GM19099 (cell line): ENCODE results near the gene CEND1.

ENCODE experiments used
- POLR2A ChIP-seq: IDR thresholded peaks from 3 replicates; pipeline ENCODE4 v1.6.1; 2011; ENCODE audit warnings: low read depth; ENCODE audit not compliant: insufficient read length; ENCODE audit errors: extremely low read depth

The CEND1 gene

GRCh38 chr11:809287-810039 lies 19.6 kb upstream of the CEND1 start, which contains the start of gene RPLP2:
RPLP2 (plus strand) TSS chr11:809967; CDS start chr11:810235, 268 bp downstream.
- peak; percentile 89 for TF ChIP-seq POLR2A

DNA sequence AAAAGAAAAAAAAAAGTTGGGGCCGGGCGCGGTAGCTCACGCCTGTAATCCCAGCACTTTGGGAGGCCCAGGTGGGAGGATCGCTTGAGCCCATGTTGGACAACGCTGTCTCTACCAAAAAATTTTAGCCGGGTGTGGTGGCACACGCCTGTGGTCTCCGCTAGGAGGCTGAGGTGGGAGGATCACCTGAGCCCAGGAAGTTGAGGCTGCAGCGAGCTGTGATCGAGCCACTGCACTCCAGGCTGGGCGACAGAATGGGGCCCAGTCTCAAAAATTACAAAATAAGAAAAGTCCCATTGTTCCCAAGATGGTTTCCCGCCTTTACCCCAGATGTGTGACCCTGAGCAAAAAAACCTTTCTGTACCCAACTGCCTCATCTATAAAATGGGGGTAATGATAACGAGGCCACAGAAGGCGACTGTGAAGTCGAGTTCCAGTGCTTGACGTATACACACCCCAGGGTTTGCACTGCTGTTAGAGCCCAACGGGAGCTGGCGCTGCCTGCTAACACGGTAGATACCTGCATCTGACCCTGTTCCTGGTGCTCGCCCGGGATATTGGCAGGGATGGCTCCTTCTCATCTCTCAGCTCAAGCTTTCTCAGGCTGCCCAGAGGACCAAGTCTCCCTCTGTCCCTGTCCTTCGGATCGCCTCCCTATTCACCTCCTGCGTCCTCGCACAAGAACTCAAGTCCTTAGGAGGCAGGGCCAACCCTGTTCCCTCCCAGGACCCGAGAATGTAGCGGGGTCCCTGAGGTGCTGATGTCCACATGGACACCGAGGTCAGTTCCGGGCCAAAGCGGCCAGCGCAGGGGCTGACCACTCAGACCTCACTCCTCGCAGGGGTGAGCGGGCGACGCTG lies 18.8 kb upstream of the CEND1 start:
- no peak for TF ChIP-seq POLR2A

- TF ChIP-seq POLR2A, result no peak
These were observed 14.7 kb upstream of the CEND1 start for GRCh38 chr11:804599-804964.

GRCh38 chr11:803770-804598 lies 14.1 kb upstream of the CEND1 start:
- TF ChIP-seq POLR2A, result no peak

GRCh38 chr11:803467-803742 lies 13.5 kb upstream of the CEND1 start:
- no peak for TF ChIP-seq POLR2A

DNA sequence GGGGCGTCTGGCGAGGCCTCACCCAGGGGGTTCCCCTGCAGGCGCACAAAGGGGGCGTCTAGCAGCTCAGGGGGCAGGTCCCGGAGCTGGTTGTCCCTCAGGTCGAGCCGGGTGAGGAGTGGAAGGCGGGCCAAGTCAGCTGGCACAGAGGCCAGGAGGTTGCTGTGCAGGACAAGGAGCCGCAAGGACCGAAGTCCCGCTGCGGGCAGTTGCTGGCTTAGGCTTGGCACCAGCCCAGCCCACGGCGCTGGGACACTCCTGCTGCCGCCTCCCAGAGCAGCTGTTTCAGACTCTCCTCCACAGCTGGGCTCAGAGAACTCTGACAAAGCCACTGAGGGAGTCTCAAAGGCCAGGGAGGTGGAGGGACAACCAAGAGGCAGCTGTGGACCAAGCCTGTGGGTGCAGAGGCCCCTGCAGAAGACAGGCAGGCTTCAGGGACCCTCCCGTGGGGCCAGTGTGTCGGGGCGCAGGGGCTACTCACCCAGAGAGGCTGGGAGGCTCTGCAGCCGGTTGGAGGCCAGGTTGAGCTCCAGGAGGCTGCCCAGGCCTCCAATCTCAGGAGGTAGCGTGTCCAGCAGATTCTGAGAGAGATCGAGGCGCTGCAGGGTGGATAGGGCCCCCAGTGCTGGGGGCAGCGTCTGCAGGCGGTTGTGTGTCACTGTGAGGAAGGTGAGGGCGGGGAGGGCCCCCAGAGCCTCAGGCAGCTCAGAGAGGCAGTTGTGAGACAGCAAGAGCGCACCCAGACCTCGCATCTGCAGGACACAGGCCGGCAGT lies 13.0 kb upstream of the CEND1 start:
- TF ChIP-seq POLR2A, result no peak

- TF ChIP-seq POLR2A, result no peak
These were observed 12.2 kb upstream of the CEND1 start for GRCh38 chr11:802018-802617.

DNA sequence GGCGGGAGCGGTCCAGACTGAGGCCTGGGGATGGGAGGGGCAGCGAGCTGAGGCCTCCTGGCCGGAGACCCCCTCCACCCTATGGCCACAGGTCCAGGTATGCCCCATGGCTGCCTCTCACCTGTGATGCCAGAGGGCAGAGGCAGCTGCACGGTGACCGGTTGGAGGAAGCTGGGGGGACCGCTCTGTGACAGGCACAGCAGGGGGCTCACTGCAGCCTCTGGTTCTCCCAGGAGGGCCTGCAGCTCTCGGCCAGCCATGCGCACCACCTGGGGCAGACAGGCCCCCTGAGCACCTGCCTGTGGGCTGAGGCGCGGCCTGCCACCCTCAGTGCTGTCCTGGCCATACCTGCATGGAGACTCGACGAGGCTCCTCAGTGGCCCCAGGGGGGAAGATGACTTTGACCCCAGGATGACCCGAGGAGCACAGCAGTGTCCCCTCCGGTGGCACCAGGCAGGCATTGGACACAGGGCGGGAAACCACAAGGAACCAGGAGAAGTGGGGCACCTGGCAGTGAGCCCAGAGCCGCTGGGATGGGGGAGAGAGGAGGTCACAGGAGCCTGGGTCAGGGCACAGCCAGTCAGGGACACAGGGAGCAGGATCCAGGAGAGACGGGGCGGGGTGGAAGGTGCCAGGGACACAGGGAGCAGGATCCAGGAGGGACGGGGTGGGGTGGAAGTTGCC lies 11.3 kb upstream of the CEND1 start:
- TF ChIP-seq POLR2A, result no peak

DNA sequence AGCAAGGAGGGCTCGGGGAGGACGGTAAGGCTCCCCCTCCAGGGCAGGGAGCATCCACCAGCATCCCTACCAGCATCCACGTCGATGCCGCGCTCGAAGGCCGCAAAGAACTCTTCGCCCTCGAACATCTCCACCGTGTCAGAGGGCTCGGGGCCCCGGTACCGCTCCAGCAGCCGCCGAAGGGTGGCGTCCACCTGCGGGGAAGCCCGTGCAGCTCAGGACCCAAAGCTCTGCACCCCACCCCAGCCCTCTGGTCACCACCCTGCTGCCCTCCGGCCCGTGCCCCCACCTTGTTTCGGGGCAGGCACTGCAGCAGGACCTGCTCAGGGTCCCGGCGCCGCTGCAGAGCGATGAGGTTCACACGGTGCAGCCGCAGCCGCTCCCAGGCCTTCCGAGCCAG lies 10.6 kb upstream of the CEND1 start:
- TF ChIP-seq POLR2A, result no peak

GRCh38 chr11:799641-800316 lies 9.9 kb upstream of the CEND1 start:
- no peak for TF ChIP-seq POLR2A

- peak; percentile 68 for TF ChIP-seq POLR2A
These were observed 8.3 kb upstream of the CEND1 start, which contains the start of gene SLC25A22 for GRCh38 chr11:798093-798713. SLC25A22 (minus strand) TSS chr11:798281; CDS start chr11:795006, 3,275 bp downstream.

DNA sequence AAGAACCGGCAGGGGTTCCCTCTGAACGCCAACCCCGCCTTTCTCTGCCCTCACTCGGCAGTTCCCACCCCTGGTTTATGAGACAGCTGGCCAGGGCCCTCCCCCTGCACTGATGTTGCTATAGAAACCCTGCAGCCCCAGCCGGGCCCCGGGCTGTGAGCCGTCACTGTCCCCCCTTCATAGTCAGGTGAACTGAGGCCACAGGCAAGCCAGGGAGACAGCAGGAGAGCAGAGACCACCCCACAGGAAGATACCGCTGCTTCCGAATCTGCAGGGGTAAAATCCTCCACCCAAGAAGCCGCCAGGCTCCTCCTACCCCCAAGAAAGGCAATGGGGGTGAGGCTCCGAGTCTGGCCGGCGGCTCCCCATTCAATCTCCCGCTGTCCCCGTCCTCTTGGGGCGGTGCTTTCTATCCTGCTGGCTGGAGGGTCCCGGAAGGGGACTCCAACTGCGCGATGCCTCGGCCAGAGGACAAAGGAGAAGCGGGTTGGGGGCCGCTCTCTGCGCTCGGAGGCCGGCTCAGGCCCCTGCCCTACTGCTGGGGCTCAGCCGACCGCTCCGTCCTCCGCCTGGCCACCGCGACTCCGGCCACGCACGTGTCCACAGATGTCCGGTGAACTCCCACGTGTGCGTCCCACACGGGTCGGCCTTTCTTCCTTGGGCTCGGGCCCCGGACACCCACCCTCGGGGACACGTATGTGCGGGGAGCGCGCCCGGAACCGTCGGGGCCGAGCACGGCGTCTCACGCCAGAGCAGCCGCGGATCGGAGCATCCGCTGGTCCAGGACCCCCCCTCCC lies 7.6 kb upstream of the CEND1 start:
- TF ChIP-seq POLR2A, result no peak

GRCh38 chr11:796565-797295 lies 6.8 kb upstream of the CEND1 start:
- TF ChIP-seq POLR2A, result no peak
